ENCODE results near the gene NBEAL2. TPM values are rescaled to one million over a fixed set of nuclear protein-coding genes. Genes with fewer than 3 reads are reported as not detected.

Gene NBEAL2
- total RNA-seq, 1 donor from 2014 or later, result 227 TPM

GRCh38 chr3:46955801-46956259 is 23.6 kb upstream of the NBEAL2 start:
- Histone ChIP-seq H3K4me3 (no peak overlapping the region), H3K27me3 (no peaks in the 10 kb centered on the region), H3K36me3 (no peaks in the 10 kb centered on the region), H3K4me1 (peaks cover 92% of the 10 kb centered on the region), H3K27ac (peak overlapping the region; percentile 52), H3K9me3 (no peaks in the 10 kb centered on the region)
- TF ChIP-seq CTCF (IDR thresholded peaks at IDR 0.05), result no peak
- TF ChIP-seq POLR2AphosphoS5 (IDR thresholded peaks at IDR 0.05; ENCODE audit: insufficient read depth in 1 of 2, low read depth in 1 of 2), result no peak
- no peak for TF ChIP-seq POLR2A (IDR thresholded peaks at IDR 0.05)
- intact Hi-C loops (cut with DNase I), result no loop called here
- DNase-seq (ENCODE audit: extremely low spot score in 2 of 2), result no peak

DNA sequence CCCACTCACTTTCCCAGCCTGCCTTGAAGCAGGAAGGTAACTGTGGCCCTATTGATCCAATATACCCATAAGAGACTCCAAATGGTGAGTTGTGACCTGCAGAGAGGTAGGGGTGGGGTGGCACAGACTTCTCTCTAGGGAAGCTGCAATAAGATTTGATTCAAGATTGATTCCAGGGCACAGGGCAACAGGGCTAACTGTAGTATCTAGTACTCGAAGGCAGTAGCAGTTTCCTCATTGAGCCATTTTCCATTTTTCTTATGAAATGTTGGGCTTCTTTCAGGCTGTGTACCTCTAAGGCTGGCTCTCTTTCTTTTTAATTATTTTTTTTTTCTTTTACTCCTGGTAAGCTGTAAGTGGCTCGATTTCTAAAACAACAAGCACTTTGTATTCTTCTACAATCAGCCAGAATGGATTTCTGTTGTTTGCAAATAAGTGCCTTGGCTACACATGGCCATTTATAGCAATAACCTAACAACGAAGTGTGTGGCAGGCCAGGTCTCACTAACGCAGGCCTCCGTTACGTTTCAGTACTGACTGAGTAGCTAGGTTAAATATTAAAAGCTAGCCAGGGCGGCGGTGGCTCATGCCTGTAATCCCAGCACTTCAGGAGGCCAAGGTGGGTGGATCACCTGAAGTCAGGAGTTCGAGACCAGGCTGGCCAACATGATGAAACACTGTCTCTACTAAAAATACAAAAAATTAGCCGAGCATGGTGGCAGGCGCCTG is 22.2 kb upstream of the NBEAL2 start:
- no peak for TF ChIP-seq POLR2A (IDR thresholded peaks at IDR 0.05)
- no peak for TF ChIP-seq CTCF (IDR thresholded peaks at IDR 0.05)
- TF ChIP-seq POLR2AphosphoS5 (IDR thresholded peaks at IDR 0.05; ENCODE audit: insufficient read depth in 1 of 2, low read depth in 1 of 2), result no peak
- no peak for DNase-seq (ENCODE audit: extremely low spot score in 2 of 2)
- Histone ChIP-seq H3K4me3 (no peak overlapping the region), H3K27ac (peak overlapping the region; percentile 52), H3K27me3 (no peaks in the 10 kb centered on the region), H3K4me1 (peaks cover 95% of the 10 kb centered on the region), H3K36me3 (no peaks in the 10 kb centered on the region), H3K9me3 (no peaks in the 10 kb centered on the region)
- intact Hi-C loops (cut with DNase I), result no loop called here

- Histone ChIP-seq H3K27ac (peak overlapping the region; percentile 72), H3K27me3 (no peaks in the 10 kb centered on the region), H3K36me3 (no peaks in the 10 kb centered on the region), H3K4me3 (no peak overlapping the region), H3K4me1 (peaks cover 82% of the 10 kb centered on the region), H3K9me3 (no peaks in the 10 kb centered on the region)
- no peak for DNase-seq (ENCODE audit: extremely low spot score in 2 of 2)
- TF ChIP-seq POLR2AphosphoS5 (IDR thresholded peaks at IDR 0.05; ENCODE audit: insufficient read depth in 1 of 2, low read depth in 1 of 2) (no peak), POLR2A (IDR thresholded peaks at IDR 0.05) (no peak), CTCF (IDR thresholded peaks at IDR 0.05) (no peak)
- intact Hi-C loops (cut with DNase I), result no loop called here
Measured at GRCh38 chr3:46958467-46959160, 20.9 kb upstream of the NBEAL2 start.

- H3K4me3 ChIP-seq, result no peak overlapping the region
- intact Hi-C loops (cut with DNase I), result no loop called here
- peaks cover 77% of the 10 kb centered on the region for H3K4me1 ChIP-seq
- H3K27ac ChIP-seq, result peak overlapping the region; percentile 72
- TF ChIP-seq POLR2A (IDR thresholded peaks at IDR 0.05), result no peak
- TF ChIP-seq POLR2AphosphoS5 (IDR thresholded peaks at IDR 0.05; ENCODE audit: insufficient read depth in 1 of 2, low read depth in 1 of 2), result no peak
- TF ChIP-seq CTCF (IDR thresholded peaks at IDR 0.05), result no peak
- H3K36me3 ChIP-seq, result no peaks in the 10 kb centered on the region
- no peaks in the 10 kb centered on the region for H3K9me3 ChIP-seq
- H3K27me3 ChIP-seq, result no peaks in the 10 kb centered on the region
- DNase-seq (ENCODE audit: extremely low spot score in 2 of 2), result no peak
Measured at GRCh38 chr3:46959161-46959511, 20.3 kb upstream of the NBEAL2 start.
